Right kidney (tissue), 9 donors: Measurements from ENCODE around the gene CACNA2D2.

Experiments
- DNase-seq: peaks from one replicate; pipeline ENCODE4 v3.0.0-alpha.2; 2016
- long read RNA-seq, 8 donors: transcript quantifications; one replicate each; lab custom pipeline, GENCODE V29; 2026

CACNA2D2 gene
- long read RNA-seq, donor 1: 0 reads
- long read RNA-seq, donor 2: 0 reads
- long read RNA-seq, donor 3: 0 reads
- long read RNA-seq, donor 4: 0 reads
- long read RNA-seq, donor 5, full-length matches to known transcripts: 1 of 11 reads
- long read RNA-seq, donor 5, partial matches to known transcripts: 10 of 11 reads
- long read RNA-seq, donor 5, other reads (novel, unspliced or antisense): 0 of 11 reads
- long read RNA-seq, donor 6: 0 reads
- long read RNA-seq, donor 7: 0 reads
- long read RNA-seq, donor 8, full-length matches to known transcripts: 1 of 1 reads
- long read RNA-seq, donor 8, partial matches to known transcripts: 0 of 1 reads
- long read RNA-seq, donor 8, other reads (novel, unspliced or antisense): 0 of 1 reads

GRCh38 chr3:50503504-50504342 is at the start of gene CACNA2D2:
Gene CACNA2D2 (minus strand): TSS chr3:50503634. CDS start chr3:50503423, 211 bp downstream.
- peak; percentile 57 for DNase-seq

GRCh38 chr3:50552598-50552997 is 49.2 kb upstream of the CACNA2D2 start:
- no peak for DNase-seq

- no peak for DNase-seq
Observed at GRCh38 chr3:50551681-50552435, 48.4 kb upstream of the CACNA2D2 start.

GRCh38 chr3:50551054-50551659 is 47.7 kb upstream of the CACNA2D2 start:
- DNase-seq: no peak

GRCh38 chr3:50550079-50550736 is 46.8 kb upstream of the CACNA2D2 start:
- no peak for DNase-seq

- no peak for DNase-seq
Observed at GRCh38 chr3:50549226-50549625, 45.8 kb upstream of the CACNA2D2 start.

GRCh38 chr3:50545781-50546180 is 42.3 kb upstream of the CACNA2D2 start:
- DNase-seq: no peak

- peak; percentile 64 for DNase-seq
Observed at GRCh38 chr3:50542177-50543034, 39.0 kb upstream of the CACNA2D2 start.

- no peak for DNase-seq
Observed at GRCh38 chr3:50539356-50540286, 36.2 kb upstream of the CACNA2D2 start.

GRCh38 chr3:50537421-50538129 is 34.1 kb upstream of the CACNA2D2 start:
- DNase-seq: no peak

GRCh38 chr3:50536471-50537180 is 33.2 kb upstream of the CACNA2D2 start:
- DNase-seq: no peak

- no peak for DNase-seq
Observed at GRCh38 chr3:50534681-50535330, 31.4 kb upstream of the CACNA2D2 start.

- DNase-seq: no peak
Observed at GRCh38 chr3:50533807-50534461, 30.5 kb upstream of the CACNA2D2 start.

GRCh38 chr3:50533316-50533715 is 29.9 kb upstream of the CACNA2D2 start:
- DNase-seq: no peak

GRCh38 chr3:50532062-50532705 is 28.8 kb upstream of the CACNA2D2 start:
- DNase-seq: no peak

- DNase-seq: no peak
Observed at GRCh38 chr3:50531201-50531600, 27.8 kb upstream of the CACNA2D2 start.
